SK-N-SH (cell line): Measurements from ENCODE around the gene LAX1.

Experiments used
- CTCF ChIP-seq: fragments of 200-600 bp; sonication (generic); IDR thresholded peaks from 2 replicates; pipeline ENCODE4 v1.6.1; 2017; ENCODE audit warnings: antibody characterized with exemption, mild to moderate bottlenecking, moderate library complexity
- EZH2phosphoT487 ChIP-seq: fragments of 200-600 bp; sonication (generic); IDR thresholded peaks from 2 replicates; pipeline ENCODE4 v1.6.1; 2017; ENCODE audit warnings: low read depth, mixed run types, mild to moderate bottlenecking, antibody characterized with exemption, moderate library complexity, borderline replicate concordance
- FOXM1 ChIP-seq: IDR thresholded peaks from 2 replicates; pipeline ENCODE4 v1.4.0; 2012; ENCODE audit warnings: low read depth, mild to moderate bottlenecking
- MEF2A ChIP-seq: IDR thresholded peaks from 2 replicates; pipeline ENCODE4 v1.4.0; 2012; ENCODE audit warnings: low read depth, borderline replicate concordance
- NRF1 ChIP-seq: IDR thresholded peaks from 2 replicates; pipeline ENCODE4 v1.6.1; 2012; ENCODE audit warnings: low read depth, mild to moderate bottlenecking, low read length
- PBX3 ChIP-seq: IDR thresholded peaks from 2 replicates; pipeline ENCODE4; 2012
- POLR2AphosphoS5 ChIP-seq: IDR thresholded peaks from 2 replicates; pipeline ENCODE4 v1.6.1; 2012; ENCODE audit warnings: low read depth, low read length
- REST ChIP-seq: IDR thresholded peaks from 2 replicates; pipeline ENCODE4 v1.6.1; 2012; ENCODE audit warnings: mild to moderate bottlenecking, low read depth, low read length, moderate library complexity
- RFX5 ChIP-seq: IDR thresholded peaks from 2 replicates; pipeline ENCODE4 v1.6.1; 2012; ENCODE audit warnings: mild to moderate bottlenecking, improper control_type of control experiment, low read length
- TAF1 ChIP-seq: IDR thresholded peaks from 2 replicates; pipeline ENCODE4 v1.6.1; 2012; ENCODE audit warnings: low read depth, mild to moderate bottlenecking, low read length, moderate library complexity, borderline replicate concordance
- TEAD4 ChIP-seq: IDR thresholded peaks from 2 replicates; pipeline ENCODE4 v1.4.0; 2012; ENCODE audit warnings: mild to moderate bottlenecking, borderline replicate concordance; ENCODE audit not compliant: insufficient read depth
- YY1 ChIP-seq: IDR thresholded peaks from 2 replicates; pipeline ENCODE4 v1.4.0; 2012; ENCODE audit warnings: low read depth, mild to moderate bottlenecking

GRCh38 chr1:203818399-203818798, 53.4 kb downstream of the LAX1 start:
- no peak for TF ChIP-seq CTCF
- no peak for TF ChIP-seq NRF1
- no peak for TF ChIP-seq RFX5
- TF ChIP-seq MEF2A, result no peak
- TF ChIP-seq FOXM1, result no peak
- no peak for TF ChIP-seq POLR2AphosphoS5
- TF ChIP-seq YY1, result no peak
- TF ChIP-seq TAF1, result no peak
- TF ChIP-seq REST, result no peak
- TF ChIP-seq PBX3, result no peak
- no peak for TF ChIP-seq EZH2phosphoT487
- no peak for TF ChIP-seq TEAD4
